CD4-positive, alpha-beta T cell treated with Interferon alpha-2 for 1 hour (primary cell): ENCODE results near the gene FAAP100.
"Not testable (repeated sequence)": the region's sequence is repeated elsewhere in the genome, so short reads cannot be mapped to it uniquely, and the experiment has no call there.

Experiments used
- DNase-seq, 2 donors: peaks; one replicate each; pipeline ENCODE4 v3.0.0-alpha.2; 2020 to 2022

Gene FAAP100

GRCh38 chr17:81552244-81553017, at the start of gene FAAP100:
TSS of gene FAAP100 (minus strand) at chr17:81552353. CDS start at chr17:81552330, 23 bp downstream.
- peak; percentile 72 to 86 for DNase-seq

GRCh38 chr17:81601525-81602120, 49.5 kb upstream of the FAAP100 start:
- peak; percentile 52 to 75 for DNase-seq

- no peak for DNase-seq
These were observed 47.8 kb upstream of the FAAP100 start for GRCh38 chr17:81599719-81600486.

- no peak for DNase-seq
These were observed 41.1 kb upstream of the FAAP100 start for GRCh38 chr17:81593105-81593871.

- DNase-seq: no peak
These were observed 39.8 kb upstream of the FAAP100 start for GRCh38 chr17:81591971-81592370.

GRCh38 chr17:81590121-81590520, 38.0 kb upstream of the FAAP100 start:
- no peak for DNase-seq

GRCh38 chr17:81589612-81590011, 37.5 kb upstream of the FAAP100 start:
- no peak for DNase-seq

- DNase-seq: no peak
These were observed 33.9 kb upstream of the FAAP100 start for GRCh38 chr17:81586096-81586495.

GRCh38 chr17:81584771-81585170, 32.6 kb upstream of the FAAP100 start:
- not testable (repeated sequence) for DNase-seq

GRCh38 chr17:81583589-81584342, 31.6 kb upstream of the FAAP100 start:
- no peak for DNase-seq

GRCh38 chr17:81582749-81583148, 30.6 kb upstream of the FAAP100 start:
- no peak for DNase-seq

GRCh38 chr17:81582341-81582740, 30.2 kb upstream of the FAAP100 start:
- DNase-seq: no peak

GRCh38 chr17:81581758-81582157, 29.6 kb upstream of the FAAP100 start:
- DNase-seq: no peak

GRCh38 chr17:81580481-81580880, 28.3 kb upstream of the FAAP100 start:
- no peak for DNase-seq

- DNase-seq: no peak
These were observed 27.7 kb upstream of the FAAP100 start for GRCh38 chr17:81579821-81580321.

GRCh38 chr17:81579298-81579697, 27.1 kb upstream of the FAAP100 start:
- no peak for DNase-seq

- no peak for DNase-seq
These were observed 26.5 kb upstream of the FAAP100 start for GRCh38 chr17:81578561-81579225.

GRCh38 chr17:81578038-81578441, 25.9 kb upstream of the FAAP100 start:
- DNase-seq: no peak

- peak; percentile 7 to 34 for DNase-seq
These were observed 25.3 kb upstream of the FAAP100 start for GRCh38 chr17:81577278-81578000.

GRCh38 chr17:81576621-81577277, 24.6 kb upstream of the FAAP100 start:
- no peak for DNase-seq
